GM21528 (cell line): ENCODE data around the gene SOWAHA.

Experiments
- ATAC-seq: cut with Tn5 transposase; IDR thresholded peaks from one replicate; pipeline ENCODE4 v1.9.1; 2021; ENCODE audit warnings: mild to moderate bottlenecking, moderate library complexity; ENCODE audit not compliant: unreplicated experiment, low FRiP score

SOWAHA gene

DNA sequence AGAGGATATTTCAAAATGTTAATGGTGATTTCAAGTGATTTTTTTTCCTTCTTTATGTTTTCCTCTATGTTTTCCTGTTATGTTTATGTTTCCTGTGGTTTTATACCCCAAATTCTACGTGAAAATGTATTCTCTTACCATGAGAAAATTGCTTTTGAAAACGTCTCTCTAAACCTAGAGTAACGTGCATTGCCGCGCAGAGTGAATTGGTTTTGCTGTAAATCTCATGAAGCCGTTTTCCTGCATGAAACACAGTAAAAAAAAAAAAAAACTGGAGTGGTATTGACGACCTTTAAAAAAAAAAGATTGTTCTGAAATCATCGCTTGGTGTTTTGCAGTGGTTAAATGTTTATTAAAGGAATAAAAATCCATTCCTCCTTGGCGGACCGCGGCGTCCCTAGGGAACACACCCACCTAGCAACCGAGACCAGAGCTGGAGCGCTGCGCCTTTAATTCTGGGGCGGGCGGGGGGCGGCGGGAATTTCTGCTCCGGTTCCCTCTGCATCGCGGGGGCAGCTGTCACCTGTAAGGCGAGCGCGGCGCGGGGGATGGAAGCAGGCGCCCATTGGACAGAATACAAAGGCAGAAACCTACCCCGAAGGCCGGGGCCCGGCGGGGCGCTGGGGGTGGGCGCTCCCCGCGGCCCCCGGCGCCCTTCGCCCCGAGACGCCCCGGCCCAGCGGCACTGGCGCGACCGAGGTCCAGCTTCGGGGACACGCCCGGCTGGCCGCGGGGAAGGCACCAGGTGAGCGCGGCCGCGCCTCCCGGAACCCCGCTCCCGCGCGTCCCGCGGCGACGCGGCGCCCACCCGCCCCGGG, at the start of gene SOWAHA:
SOWAHA (plus strand) TSS at position 522 of the 818 bp plus-strand sequence. CDS start 320 bp downstream, outside the sequence.
- ATAC-seq: no peak

- ATAC-seq: no peak
These were observed 49.1 kb upstream of the SOWAHA start for GRCh38 chr5:132764051-132764450.

DNA sequence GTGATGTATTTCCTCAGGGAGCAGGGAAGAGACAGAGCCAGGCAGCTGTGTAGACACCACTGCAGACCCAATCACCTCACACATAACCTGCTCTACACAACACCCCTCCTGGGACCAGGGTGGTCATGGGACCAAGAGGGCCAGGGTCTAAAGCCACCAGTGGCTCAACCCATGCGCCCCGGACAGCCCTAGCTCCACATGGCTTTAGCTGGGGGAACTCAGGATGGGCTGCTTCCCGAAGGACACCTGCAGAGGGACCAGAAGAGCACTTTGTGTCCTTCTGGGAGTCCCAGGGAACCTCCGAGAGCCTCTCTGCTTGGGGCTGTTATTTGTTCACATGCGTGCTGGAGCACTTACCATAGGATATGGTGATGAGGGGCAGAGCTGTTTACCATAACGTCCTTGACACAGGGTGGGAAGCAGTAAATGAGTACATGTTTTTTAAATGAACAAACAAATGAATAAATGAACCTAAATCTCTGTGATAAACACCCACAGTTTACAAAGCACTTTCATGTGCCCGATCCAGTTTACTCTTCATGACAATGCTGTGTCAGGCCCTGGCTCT, 48.3 kb upstream of the SOWAHA start:
- no peak for ATAC-seq

GRCh38 chr5:132765311-132766019, 47.6 kb upstream of the SOWAHA start:
- ATAC-seq: no peak

GRCh38 chr5:132766020-132766805, 46.9 kb upstream of the SOWAHA start:
- ATAC-seq: no peak

GRCh38 chr5:132766806-132767055, 46.4 kb upstream of the SOWAHA start:
- ATAC-seq: no peak

DNA sequence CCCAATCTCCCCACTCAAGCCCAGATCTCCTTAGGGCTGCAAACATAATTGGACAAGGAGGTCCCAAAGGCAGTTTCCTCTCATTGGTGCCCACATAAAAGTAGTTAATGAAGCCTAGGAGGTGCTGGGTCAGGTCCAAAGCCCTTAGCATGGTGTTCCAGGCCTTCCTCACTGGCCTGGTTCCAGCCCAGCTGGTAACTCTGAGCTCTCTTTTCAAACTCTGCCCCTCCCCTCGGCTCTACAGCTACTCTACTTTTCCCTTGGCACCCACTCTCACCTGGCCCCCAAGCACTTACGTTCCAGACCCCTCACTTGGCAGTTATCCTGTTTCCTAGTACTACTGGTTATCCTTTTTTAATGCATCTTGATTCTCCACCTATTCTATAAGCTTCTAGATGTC, 46.0 kb upstream of the SOWAHA start:
- no peak for ATAC-seq

DNA sequence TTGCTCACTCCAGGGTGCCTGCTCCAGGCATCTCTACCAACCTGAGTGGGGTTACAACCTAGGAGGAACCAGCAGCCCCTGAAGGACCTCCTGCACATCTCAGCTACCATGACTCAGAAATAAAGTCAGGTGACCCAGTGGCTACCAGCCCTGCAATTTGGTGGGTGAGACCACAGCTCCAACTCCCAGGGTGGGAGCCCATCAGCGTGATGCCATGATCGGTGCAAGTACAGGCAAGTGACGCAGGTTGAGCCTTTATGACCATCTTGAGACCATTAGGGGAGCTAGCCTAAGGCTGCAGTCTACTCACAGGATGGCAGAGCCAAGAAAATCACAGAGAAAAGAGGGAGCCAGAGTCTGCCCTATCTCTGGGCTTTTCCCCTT, 44.6 kb upstream of the SOWAHA start:
- ATAC-seq: no peak

DNA sequence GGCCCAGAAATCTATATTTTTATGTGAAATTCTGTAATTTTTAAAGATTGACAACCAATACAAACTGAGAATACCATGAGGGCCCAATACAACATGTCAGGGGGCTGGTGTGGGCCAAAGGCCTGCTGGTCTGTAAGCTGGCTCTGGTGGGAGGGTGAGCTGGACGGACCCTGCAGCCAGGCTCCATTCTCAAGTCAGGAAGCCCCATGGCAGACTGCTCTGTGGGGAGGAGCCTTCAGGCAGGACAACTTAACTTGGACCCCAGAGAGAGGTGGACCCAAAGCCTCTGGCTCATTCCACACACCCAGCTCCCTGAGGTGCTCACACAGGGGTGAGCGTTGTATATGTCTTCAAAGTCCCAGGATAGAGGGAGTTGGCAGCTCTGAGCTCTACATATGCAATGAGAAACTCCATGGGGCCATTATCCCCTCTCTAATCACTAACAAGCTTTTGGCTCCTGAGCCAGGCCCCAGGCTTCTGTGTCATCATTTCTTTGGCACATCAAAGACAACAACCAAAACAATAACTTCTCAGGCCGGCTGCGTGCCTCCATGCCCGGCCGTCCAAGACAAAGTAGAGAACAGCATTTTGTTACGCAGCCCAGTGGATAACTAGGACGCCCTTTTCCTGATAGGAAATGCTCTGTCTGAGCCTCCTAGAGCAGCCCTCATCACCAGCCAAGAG, 42.5 kb upstream of the SOWAHA start:
- ATAC-seq: no peak

DNA sequence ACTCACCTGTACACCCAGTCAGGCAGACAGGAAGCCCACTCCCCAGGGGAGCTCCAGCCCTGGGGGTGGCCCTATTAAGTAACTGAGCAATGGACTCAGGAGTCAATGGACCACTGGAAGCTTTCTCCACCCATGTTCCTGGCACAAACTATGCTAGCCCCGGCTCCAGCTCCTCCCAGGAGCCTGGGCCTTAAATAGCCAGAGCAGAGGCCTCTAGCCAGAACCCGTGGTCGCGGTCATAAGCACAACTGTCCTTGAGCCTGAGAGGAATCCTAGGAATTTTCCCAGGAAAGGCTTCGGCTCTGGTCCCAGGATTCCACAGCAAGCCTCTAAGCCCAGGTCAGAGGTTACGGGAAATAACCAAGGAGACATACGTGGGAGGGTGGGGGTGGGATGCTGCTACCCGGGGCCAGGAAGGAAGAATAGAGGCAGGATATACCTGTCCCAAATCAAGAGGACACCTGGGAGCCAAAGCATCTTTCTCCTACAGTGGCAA, 41.6 kb upstream of the SOWAHA start:
- ATAC-seq: no peak

GRCh38 chr5:132772291-132773070, 40.6 kb upstream of the SOWAHA start:
- ATAC-seq: no peak

DNA sequence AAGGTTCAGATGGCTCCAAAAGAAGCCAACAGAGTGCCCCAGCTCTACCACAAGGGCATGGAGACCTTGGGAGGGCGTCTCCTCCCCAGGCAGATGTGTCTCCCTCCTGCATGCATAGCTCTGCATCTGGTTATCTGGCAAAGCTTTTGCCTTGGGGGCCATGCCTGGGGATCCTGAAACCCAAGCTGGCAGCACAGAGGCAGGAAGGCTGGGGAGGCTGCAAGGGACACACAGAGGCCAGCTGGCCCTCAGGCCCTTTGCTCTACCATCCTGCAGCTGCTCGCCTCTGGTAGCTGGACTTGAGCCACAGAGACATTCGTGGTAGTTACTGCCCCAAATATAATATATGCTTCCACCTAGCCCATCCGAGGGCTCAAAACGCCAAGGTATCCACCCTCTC, 40.0 kb upstream of the SOWAHA start:
- ATAC-seq: no peak

- ATAC-seq: no peak
These were observed 39.3 kb upstream of the SOWAHA start for GRCh38 chr5:132773601-132774355.

DNA sequence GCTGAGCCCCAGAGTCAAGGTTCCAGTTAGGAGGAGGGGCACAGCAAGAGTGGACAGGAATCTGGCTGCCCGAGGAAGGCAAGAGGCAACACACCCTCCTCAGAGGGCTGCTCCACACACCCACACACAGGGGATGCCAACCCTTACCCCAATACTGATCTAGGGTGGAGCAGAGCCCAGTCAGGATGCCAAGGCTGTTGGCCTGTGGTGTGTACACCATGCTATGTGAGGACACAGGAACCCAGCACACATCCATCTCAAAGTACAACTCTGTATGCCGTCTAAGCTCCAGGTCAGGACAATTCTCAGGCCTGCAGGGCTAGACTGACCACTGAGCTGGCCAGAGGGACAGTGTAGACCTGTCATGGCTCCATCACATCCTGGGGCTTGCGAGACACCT, 38.7 kb upstream of the SOWAHA start:
- no peak for ATAC-seq

DNA sequence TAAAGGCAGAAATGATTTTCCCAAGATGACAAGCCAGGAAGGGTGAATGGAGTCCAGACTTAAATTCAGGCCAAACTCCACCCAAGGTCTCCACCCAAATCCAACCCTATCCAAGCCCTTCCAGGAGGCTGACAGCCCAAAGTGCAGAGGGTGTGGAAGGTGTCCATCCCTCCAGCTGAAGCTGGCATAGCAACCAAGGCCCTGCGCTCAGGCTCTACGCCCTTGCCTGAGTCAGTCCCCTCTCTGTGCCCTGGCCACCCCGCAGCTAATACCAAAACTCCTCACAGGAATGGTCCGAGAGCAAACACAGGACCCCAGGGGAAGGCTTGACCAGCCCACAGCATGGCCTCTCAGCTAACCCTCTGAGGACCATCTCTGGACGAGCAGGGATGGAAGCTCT, 38.2 kb upstream of the SOWAHA start:
- no peak for ATAC-seq

DNA sequence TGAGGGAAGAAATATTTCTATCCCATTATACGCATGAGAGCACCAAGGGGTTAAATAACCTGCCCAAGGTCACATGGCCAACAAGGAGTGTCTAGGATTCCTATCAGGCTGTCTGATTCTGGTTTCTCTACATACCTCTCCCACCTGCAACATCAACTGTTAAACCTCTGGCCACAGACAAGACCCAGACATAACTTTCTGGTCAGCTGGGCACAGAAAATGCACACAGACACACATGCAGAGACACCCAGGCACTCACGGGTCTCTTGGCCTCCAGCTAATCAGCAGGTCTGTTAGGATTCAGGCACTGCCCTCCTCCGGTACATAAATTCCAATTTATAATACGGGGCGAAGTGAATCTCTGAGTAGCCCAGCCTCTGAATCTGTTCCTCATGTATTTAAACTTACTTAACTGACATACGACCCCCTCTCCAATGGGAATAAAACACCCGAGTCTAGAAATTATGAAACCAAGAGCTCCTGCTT, 37.6 kb upstream of the SOWAHA start:
- ATAC-seq: no peak

- ATAC-seq: peak; percentile 20
These were observed 36.8 kb upstream of the SOWAHA start for GRCh38 chr5:132776131-132776937.

- no peak for ATAC-seq
These were observed 36.2 kb upstream of the SOWAHA start for GRCh38 chr5:132776938-132777208.
